GM18520 (cell line): ENCODE data around the gene PTPRG.

Experiments
- ATAC-seq: cut with Tn5 transposase; IDR thresholded peaks from one replicate; pipeline ENCODE4 v1.9.1; 2021; ENCODE audit not compliant: unreplicated experiment

PTPRG gene

DNA sequence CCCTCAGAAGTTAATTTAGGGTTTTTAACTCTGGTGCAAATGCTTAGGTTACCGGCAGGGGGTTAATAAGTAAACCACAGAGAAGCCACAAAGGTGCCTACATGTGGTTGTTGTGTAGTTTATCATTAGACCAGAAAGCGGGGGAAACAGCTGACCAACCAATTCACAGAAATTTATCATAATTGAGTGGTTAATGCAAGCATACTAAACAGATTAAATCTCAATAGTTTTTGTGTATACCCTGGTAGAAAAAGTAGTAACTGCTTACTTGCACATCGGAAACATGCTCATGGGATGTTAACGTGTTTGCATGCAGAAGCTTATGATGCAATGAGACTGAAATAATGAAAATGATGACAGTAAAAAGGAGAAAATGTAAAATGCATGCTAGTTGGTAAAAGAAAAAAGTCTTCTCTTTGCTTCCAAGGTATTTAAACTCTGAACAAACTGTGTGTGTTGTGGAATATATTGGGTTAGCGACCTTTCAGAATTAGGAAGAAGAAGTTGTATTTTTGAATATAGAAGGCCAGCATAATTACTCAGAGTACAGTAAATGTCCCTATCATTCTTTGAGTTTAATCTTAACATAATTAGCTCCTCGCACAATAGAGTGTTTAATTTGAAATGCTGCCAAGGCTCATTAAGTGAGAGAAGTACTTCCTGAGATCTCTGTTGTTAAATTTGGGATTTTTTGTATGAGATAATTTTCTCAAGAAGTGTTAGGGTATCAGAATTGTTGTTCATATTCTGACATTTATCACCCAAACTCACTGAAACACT is 316.2 kb downstream of the PTPRG start:
- peak; percentile 90 for ATAC-seq

DNA sequence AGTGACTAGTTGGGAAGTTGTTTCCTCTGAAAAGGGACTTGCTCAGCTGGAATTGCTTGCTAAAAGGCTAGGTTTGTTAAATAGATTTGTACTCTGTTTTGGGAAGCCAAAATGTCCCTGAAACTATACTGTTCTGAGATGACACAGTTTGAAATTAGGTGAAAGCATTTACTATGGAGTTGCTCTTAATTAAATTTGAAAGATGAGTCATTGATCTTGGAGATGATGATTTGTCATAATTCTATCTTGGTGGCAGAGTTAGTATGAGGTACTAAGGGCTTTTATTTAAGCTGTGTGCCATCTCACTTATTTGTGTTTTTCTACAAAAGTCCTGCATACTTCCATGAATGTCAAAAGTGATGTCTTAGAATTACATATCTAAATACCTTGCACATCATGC is 320.9 kb downstream of the PTPRG start:
- ATAC-seq: no peak

DNA sequence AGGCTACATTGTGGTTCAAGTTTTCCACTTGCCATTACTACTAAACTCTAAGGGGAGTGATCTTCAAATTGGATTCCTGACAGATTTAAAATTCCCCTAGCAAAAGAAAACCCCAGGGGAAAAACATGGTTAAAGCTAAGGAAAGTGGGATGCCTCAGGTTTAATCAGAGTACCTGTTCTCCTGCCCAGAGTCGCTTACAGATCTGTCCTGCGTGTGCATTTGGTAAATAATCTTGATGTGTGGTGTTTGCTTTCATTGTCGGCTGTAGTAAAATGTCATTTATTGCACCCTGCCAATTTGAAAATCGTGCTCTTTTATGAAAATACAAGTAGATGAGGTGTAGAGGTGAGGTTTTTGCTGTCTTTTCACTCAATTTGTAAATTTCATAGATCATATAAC is 323.4 kb downstream of the PTPRG start:
- no peak for ATAC-seq

DNA sequence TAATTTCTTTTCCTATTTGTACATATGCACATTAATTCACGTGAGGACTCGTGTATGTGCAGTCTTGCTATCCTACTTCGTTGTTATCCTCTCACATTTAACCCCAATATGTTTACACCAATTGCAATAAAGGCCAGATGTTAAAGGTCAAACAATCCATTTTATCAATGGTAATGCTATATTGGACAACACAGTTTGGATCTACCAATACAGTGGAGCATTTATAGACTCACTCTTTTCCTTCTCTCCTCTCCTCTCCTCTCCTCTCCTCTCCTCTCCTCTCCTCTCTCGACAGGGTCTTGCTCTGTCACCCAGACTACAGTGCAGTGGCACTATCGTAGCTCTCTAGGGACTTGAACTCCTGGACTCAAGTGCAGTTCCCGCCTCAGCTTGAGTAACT is 324.0 kb downstream of the PTPRG start:
- ATAC-seq: no peak

DNA sequence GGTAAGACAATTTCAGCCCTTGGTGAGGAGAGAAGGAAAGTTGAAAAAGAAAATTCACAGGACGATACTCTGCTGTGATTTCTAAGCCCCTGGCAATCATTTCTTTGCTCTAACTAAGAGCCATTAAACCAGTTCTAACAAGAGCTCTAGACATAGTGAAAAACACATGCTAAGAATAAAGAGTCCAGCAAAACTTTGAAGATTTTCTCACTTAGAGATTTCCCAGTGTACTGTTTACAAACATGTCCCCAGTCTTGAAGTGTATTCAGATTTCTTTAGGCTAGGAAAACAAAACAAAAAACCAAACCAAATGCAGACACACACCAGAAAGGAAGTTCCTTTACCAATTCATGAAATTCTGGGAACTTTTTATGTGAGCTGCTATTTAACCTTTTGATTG is 325.8 kb downstream of the PTPRG start:
- no peak for ATAC-seq

DNA sequence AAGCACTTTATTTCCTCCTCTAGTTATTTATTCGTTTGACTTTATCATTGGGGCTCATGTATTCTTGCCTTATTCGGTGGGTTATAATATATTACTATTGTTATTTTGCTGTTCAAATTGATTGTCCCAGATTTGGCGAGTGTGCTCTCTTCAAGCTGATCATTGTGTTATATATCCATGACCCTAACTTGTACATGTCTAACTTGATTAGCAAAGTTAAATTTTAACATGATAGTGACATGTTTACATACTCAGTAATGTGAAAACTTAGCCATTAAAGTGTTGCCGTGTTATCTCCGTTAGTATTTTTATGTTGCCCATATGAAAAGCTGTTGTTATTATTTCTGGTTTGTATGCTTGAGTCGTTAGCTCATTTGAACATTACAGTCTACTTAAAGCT is 327.9 kb downstream of the PTPRG start:
- no peak for ATAC-seq

DNA sequence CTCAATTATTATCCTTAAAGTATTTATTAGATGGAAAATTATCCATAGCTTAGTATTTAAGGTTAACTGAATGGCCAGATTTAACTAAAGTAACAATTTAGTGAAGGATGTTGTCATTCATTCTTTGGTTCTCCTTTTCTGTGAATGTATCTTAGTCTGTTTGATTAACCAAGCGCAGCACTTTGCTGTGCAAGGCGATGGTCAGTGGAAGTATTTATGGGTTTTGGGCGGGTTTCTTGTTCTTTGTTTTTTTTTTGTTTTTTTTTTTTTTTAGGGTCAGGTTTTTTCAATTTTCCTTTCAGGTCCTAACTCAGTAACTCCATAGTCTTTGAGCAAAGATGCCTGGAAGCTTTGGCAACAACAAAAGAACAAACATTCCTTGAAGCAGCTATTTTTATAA is 328.8 kb downstream of the PTPRG start:
- ATAC-seq: no peak

DNA sequence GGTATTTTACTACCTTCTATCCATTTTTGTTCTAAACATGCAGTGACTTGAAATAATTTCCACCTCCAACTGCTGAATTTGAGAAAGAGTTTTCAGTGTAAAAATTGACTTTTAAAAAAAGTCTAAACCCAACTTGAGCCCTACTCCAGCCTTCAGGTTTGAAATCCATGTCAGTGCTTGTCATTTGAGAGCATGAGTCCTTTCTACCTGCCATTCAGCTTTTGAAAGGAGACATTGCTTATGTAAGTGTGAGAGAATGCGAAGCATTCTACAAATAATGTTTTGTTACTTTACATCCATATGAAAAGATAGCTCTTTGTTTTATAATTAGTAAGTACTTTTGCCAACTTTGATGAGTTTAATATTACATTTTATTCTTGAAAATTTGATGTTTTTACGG is 329.2 kb downstream of the PTPRG start:
- no peak for ATAC-seq

DNA sequence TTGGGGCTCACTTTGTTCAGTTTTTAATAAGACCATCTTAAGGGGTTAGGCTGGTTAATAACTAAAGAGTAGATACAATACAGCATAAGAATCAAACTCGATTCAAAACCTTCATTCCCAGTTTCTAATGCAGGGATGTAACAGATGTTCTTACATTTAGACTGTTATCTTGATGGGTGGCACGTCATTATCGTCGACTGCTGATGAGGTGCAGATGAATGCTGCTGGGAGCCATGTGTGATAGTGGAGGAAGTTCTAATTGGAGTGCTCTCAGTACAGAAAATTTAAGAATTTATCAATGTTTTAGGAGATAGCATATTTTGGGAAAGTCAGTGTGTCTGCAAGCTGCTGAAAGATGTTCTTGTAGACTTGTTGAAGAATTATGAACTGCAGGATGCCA is 331.5 kb downstream of the PTPRG start:
- ATAC-seq: no peak

DNA sequence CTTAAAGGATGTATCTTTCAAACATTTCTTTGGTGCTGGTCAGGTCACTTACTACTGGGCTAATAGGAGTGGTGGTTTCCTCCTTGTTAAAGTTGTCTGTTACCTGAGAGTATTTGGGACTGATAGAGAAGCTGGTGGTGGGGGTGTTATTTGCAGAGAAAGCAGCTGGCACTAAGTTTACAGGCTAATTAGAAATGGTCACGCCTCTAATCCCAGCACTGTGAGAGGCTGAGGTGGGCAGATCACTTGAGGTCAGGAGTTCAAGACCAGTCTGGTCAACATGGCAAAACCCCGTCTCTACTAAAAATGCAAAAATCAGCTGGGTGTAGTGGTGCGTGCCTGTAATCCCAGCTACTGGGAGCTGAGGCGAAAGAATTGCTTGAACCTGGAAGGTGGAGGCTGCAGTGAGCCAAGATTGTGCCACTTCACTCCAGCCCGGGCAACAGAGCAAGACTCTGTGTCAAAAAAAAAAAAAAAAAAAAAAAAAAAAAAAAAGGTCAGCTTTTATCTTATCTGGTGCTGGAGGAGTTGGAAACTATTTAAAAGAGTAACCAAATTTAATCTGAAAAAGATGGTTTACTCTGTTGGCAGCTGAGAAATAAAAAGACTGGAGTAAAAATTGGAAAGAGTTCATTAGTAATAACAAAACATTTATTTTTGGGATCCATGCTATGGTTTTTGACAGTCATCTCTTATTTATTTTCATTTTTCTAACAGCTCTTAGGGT is 332.6 kb downstream of the PTPRG start:
- ATAC-seq: no peak

DNA sequence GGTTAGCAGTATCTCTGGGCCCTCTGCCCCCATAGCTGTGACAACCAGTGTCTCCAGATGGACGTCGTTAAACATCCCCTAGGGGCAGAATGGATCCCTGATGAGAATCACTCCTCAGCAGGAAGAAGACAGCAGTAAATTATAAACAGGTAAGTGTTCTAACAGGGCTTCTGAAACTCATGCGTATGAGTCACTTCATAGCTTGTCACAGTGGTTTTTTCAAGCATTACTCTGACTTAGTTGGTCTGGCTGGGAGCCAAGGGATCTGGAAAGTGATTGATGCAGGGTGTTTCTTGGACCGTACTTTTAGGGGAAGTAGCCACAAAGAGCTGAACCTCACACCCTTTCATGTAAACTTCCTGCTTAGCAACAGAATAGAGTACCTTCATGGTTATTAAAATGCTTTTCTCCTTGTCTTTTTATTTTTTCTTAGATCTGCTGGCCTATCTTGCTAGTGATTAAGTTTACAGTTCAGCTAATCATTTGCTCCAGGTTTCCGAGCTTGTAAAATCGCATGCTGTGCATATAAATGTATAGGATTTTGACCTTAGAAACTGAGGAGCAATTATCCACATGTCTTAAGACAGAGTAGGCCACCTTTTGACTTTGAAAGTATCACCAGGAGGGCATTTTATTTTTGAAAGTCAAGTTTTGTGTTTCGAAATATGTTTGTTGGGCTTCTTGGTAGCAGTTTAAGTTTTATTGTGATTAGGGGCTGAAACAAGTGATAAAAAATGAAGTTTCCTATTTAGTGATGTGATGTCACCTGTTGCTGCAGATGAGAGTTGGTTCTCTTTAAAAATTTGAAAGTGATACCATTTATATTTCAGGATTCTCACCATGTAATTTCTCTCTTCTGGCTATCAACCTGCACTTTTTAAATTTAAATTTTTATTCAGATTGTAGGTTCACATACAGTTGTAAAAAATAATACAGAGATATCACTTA is 333.9 kb downstream of the PTPRG start:
- ATAC-seq: peak; percentile 94

DNA sequence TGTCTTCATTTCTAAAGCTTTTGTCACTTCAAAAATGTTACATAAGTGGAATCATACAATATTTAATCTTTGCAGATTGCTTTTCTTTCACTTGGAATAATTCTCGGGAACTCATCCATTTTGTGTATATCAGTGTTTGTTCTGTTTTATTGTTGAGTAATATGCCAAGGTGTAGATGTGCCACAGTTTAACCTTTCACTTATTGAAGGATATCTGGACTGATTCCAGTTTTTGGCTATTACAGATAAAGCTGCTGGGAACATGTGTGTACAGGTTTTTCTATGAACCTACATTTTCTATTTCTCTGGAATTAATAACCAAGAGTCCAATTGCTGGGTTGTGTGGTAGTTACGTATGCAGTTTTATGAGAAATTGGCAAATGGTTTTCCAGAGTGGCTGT is 334.9 kb downstream of the PTPRG start:
- no peak for ATAC-seq

DNA sequence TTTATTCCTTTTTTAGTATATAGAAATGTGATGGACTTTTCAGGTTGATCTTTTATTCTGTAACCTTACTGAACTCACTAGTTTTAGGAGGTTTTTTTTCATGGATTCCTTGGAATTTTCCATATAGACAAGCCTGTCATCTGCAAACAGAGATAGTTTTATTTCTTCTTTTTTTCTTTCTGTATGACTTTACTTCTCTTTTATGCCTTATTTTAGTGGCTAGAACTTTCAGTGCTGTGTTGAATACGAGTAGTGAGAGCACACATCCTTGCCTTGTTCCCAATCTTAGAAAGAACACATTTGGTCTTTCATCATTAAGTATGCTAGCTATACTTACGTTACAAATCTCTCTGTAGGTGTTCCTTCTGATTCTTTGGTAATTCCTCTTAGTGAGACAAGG is 336.5 kb downstream of the PTPRG start:
- ATAC-seq: no peak

DNA sequence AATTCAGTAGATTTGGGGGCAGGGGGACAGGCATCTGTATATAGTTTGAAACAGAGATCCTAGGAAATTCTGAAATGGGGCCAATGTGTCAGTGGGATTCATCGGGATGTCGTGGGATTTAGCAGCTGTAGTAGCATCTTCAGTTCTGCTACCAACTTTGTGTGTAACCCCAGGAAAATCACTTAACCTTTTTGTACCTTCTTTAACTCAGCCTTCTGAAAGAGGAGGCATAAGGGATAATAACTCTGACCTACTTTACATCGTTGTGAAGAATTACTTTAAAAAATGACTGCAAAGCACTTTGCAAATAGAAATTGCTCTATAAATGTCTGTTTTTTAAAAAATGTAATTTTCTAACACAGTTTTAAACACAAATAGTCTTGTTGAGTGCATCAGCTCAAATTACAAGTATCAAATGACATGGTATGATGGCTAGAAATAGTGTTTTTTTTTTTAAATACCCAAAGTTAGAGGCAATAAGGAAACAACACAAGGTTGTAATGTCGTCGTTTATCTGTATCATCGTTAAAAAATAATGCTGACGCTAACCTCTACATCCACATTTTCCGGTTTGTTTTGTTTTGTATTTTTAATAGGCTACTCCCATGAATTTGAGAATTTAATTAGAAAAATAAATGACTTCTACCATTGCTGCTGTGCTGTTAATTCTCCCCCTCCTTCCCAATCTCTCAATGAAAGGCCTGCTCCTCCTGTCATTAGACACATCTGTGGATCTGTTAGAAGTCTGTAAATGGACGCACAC is 338.5 kb downstream of the PTPRG start:
- ATAC-seq: no peak

DNA sequence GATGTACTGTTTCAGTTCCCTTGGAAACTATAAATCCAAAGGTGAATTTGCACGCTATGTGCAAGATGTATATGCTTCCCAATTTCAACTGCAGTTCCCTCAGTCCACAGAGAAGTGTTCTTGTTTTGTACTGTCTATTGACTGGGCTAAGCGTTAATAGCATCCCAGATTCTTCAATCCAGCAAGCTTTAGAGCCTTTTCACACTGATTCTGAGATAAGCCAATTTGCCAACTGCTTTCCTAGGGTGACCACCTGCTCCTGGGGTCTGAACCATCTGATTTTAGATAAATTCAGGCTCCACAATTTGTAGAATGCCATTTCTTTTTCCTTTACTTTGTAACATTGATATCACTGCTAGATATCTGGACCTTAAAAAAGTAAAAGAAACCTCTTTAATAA is 340.1 kb downstream of the PTPRG start:
- ATAC-seq: no peak

DNA sequence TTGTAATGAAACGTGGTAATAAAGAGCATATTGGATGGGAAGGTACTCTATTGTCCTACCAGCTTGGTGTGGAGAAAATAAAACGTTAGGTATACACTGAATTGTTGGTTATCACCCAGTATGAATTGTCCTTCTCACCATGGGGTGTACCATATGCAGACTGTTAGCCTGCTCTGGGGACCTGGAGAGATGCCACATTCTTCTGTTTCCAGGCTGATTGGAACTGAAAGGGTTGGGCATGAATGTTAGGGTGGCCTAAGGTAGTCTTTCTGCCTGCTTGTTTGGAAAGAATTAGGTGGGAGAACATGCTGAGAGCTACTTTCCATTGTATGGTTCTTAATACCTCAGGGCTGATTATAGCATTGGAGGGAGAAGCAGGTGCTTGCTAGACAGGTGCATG is 340.6 kb downstream of the PTPRG start:
- ATAC-seq: no peak

DNA sequence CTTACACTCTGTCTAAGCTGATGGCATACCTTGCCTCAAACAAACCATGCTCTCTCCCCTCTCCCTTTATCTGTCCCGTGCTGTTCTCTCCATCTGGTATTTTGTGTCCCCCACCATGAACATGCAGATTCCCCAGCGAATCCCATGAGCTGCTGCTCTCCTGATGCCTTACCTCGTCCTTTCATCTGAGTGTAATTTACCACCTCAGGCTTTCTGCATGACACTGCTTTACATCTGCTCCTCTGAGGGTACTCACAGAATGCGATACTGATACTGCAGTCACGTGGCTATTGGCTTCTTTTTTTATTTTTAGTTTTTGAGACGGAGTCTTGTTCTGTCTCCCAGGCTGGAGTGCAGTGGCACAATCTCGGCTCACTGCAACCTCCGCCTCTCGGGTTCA is 341.7 kb downstream of the PTPRG start:
- ATAC-seq: no peak

DNA sequence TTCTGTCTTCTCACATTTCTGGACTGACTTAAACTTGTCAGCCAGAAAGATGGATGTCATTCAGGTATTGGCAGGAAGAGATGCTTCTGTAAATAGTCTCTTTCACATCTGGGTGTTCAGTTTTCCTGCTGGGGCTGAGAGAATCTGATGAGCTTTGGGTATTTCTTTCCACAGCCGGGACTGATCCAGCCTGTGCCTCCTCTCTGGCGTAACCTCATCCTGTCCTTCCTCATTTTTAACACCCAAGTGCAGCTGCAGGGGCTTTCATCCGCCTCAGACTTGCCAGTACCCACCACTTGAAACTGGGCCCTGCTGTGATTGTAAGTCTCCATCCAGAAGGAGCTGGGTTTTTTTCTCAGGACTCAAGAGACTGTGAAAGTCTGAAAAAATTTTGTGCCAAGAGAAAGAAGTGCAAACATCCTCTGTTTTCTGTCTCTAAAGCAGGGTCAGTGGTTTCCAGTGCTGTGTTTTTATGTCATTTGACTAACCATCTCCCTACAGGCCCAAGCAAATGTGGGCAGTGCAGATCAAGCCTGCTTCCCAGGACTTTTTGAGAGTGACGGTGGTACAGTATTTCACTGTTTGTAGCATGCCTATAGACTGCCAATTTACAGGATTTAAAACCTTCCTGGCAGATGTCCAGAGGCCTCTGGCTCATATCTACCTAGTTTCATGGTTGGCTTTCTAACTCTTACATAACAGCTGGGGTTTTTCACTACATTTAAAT is 342.7 kb downstream of the PTPRG start:
- ATAC-seq: no peak

DNA sequence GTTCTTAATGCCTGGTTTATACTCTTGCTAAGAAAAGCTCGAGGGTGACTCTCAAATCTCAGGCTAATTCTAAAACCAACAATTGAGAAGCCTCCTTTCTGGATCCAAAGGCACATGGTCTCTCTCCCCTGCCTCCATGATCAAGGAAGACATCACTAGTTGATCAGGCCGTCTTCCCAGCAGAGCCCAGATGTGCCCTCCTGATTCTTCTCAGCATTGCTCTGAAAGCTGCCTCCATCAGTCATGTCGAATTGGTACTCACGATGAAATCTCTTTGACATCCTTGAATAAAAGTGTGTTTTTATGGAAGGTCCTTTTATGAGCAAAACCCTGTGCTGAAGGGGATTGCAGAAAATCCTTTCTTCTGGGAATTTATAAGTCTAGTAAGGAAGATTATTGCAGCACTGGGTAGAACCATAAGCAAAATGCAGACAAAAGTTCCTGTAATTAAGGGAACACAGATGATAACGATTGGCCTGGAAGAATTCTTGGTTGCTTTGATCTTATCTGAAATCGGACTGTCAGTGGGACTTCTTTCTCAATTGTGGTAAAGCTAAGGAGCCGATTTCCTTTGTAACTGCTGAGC is 345.9 kb downstream of the PTPRG start:
- no peak for ATAC-seq

DNA sequence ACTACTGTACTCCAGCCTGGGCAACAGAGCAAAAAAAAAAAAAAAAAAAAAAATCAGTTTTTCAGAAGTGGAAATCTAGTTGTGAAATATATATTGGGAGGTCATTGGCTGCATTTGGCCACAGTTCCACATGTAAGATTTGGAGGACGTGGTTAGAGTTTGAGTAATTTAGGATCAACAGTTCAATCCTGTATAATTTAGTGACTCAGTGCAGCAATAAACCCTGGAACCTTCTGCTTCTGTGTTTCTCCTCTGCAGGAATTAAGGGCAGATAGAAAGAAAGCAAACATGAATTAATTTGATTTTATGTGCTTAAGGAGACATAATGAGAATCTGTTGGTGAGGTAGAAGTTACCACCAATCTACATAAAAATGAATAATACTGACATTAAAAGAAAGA is 347.0 kb downstream of the PTPRG start:
- ATAC-seq: no peak
